Heart left ventricle (tissue), 13 donors: ENCODE measurements around the gene BUB3.
"Not testable (repeated sequence)": the region's sequence is repeated elsewhere in the genome, so short reads cannot be mapped to it uniquely, and the experiment has no call there.

Source experiments
- CTCF ChIP-seq, 12 donors: fragments of 200-600 bp; sonication (generic) in 4 of 12; IDR thresholded peaks; one replicate each; pipeline versions ENCODE4 v1.5.0 to v1.8.0; 2018 to 2022; ENCODE audit warnings: antibody characterized with exemption in 12 of 12, mild to moderate bottlenecking in 5 of 12
- POLR2A ChIP-seq, 2 donors: fragments of 450-650 bp; IDR thresholded peaks; one replicate each; pipeline ENCODE4 v1.6.1; 2017; ENCODE audit warnings: antibody characterized with exemption in 2 of 2, mild to moderate bottlenecking in 2 of 2, moderate library complexity in 2 of 2
- donor health status: ischemic (EF 13 %, LVEDD 7.1; RV severe dilation, severe dysfunction).
- donor health status: DM: no; HTN: yes; CAD: no.
- donor health status: DM: no; HTN: no; CAD: no.
- donor health status: ischemic (EF 25% LVEDD 6.9; RV normal size, moderate dysfunction).
- donor health status: ischemic (EF 25% LVEDD 5.7; RV mildly dilated, moderate dysfunction).
- donor health status: ischemic (EF 35%, LVEDD 5.7; RV mildly dilated, moderate dysfunction).
- donor health status: nonischemic (EF 11% LVEDD 7.7; RV severe dilation, severe dysfunction).
- donor health status: DM: yes; HTN: yes; CAD: no.
- donor health status: PGD.
- donor health status: ischemic (EF 29% LVEDD 5.4; RV normal size, mild dysfunction).
- donor health status: nonischemic (EF 23%, LVEDD 6.1; RV moderate dilation, normal function).

- not testable (repeated sequence) for TF ChIP-seq CTCF, POLR2A (IDR thresholded peaks at IDR 0.05)
Measured at GRCh38 chr10:123171616-123172015, 17.4 kb downstream of the BUB3 start.
